Activated T-cell treated with anti-CD3 and anti-CD28 coated beads for 24 hours (primary cell): ENCODE measurements around the gene GUCA1A.

ENCODE experiments used
- DNase-seq: peaks from one replicate; pipeline ENCODE4 v3.0.0-alpha.2; 2020; ENCODE audit warnings: low read depth

GUCA1A gene

GRCh38 chr6:42173101-42173500 is at the start of gene GUCA1A:
Gene GUCA1A, plus strand, starts transcription at chr6:42173364. Its CDS starts 250 bp downstream, at chr6:42173614.
- no peak for DNase-seq

GRCh38 chr6:42123379-42124103 is 49.6 kb upstream of the GUCA1A start:
- no peak for DNase-seq

- DNase-seq: no peak
These were observed 48.8 kb upstream of the GUCA1A start for GRCh38 chr6:42124223-42124836.

GRCh38 chr6:42125231-42125630 is 47.9 kb upstream of the GUCA1A start:
- DNase-seq: no peak

- DNase-seq: no peak
These were observed 47.5 kb upstream of the GUCA1A start for GRCh38 chr6:42125663-42126062.

- no peak for DNase-seq
These were observed 44.5 kb upstream of the GUCA1A start for GRCh38 chr6:42128460-42129359.

- no peak for DNase-seq
These were observed 43.8 kb upstream of the GUCA1A start for GRCh38 chr6:42129360-42129676.

GRCh38 chr6:42131531-42131930 is 41.6 kb upstream of the GUCA1A start:
- DNase-seq: no peak

- no peak for DNase-seq
These were observed 39.2 kb upstream of the GUCA1A start for GRCh38 chr6:42133926-42134325.

- no peak for DNase-seq
These were observed 38.0 kb upstream of the GUCA1A start for GRCh38 chr6:42135161-42135560.

GRCh38 chr6:42135722-42136121 is 37.4 kb upstream of the GUCA1A start:
- DNase-seq: no peak

GRCh38 chr6:42136508-42137193 is 36.5 kb upstream of the GUCA1A start:
- peak; percentile 17 for DNase-seq

GRCh38 chr6:42137194-42137753 is 35.9 kb upstream of the GUCA1A start:
- no peak for DNase-seq

- DNase-seq: no peak
These were observed 35.0 kb upstream of the GUCA1A start for GRCh38 chr6:42138190-42138589.

GRCh38 chr6:42138630-42139619 is 34.2 kb upstream of the GUCA1A start:
- no peak for DNase-seq

GRCh38 chr6:42140032-42140431 is 33.1 kb upstream of the GUCA1A start:
- no peak for DNase-seq

- DNase-seq: no peak
These were observed 32.2 kb upstream of the GUCA1A start for GRCh38 chr6:42140756-42141602.

- DNase-seq: no peak
These were observed 31.5 kb upstream of the GUCA1A start for GRCh38 chr6:42141603-42142117.

GRCh38 chr6:42142118-42142835 is 30.9 kb upstream of the GUCA1A start, which contains the start of gene C6orf132:
Gene C6orf132, minus strand, starts transcription at chr6:42142620. Its CDS starts 176 bp downstream, at chr6:42142444.
- no peak for DNase-seq
